ENCODE measurements around the gene RAB33B. TPM values are rescaled to one million over a fixed set of nuclear protein-coding genes. Genes with fewer than 3 reads are reported as not detected.

Gene RAB33B
- total and polyA plus RNA-seq, 2 of the 8 experiments (the other 6 are each of a cell fraction or from before 2014, with no cell fraction given), result 4.2 to 8.7 TPM

- 94% methylated on average over 2 of the region's 2 CpGs; no CpG with 5 or more reads in 1 of the 2 experiments for WGBS, 2 experiments (ENCODE audit: extremely low coverage in 1 of 2, insufficient coverage in 1 of 2, insufficient read length in 1 of 2, insufficient replicate concordance in 2 of 2, low coverage in 1 of 2, low lambda C conversion rate in 2 of 2, missing lambda C conversion rate in 1 of 2)
- H2AFZ ChIP-seq (ENCODE audit: low read length), result no peak overlapping the region
- no peak overlapping the region for H4K5ac ChIP-seq (ENCODE audit: insufficient read length, low read depth, low read length)
- TF ChIP-seq E2F6 (IDR thresholded peaks at IDR 0.05), result no peak
Observed at GRCh38 chr4:139450586-139450985, 3.3 kb upstream of the RAB33B start.

More at GRCh38 chr4:139450586-139450985, 3.3 kb upstream of the RAB33B start:
- Histone ChIP-seq H2BK120ac (replicated peaks; ENCODE audit: low read depth, low read length) (no peak overlapping the region), H3K9ac (replicated peaks in 1 of 4; ENCODE audit: extremely low read depth in 1 of 4, low read depth in 3 of 4, low read length in 3 of 4) (no peak overlapping the region), H3K27ac (ENCODE audit: low read depth, low read length) (no peak overlapping the region), H3K23me2 (ENCODE audit: low read depth, low read length) (peaks cover 8% of the 10 kb centered on the region), H3K4me2 (ENCODE audit: insufficient read depth in 1 of 2, low read depth in 2 of 2, low read length in 2 of 2) (no peak overlapping the region), H4K20me1 (replicated peaks in 1 of 2; ENCODE audit: control insufficient read depth in 1 of 2, insufficient read depth in 2 of 2, low read length in 2 of 2) (peaks cover 0 to 1% of the 10 kb centered on the region in 2 experiments), H3K14ac (ENCODE audit: insufficient read length) (no peak overlapping the region), H3K23ac (ENCODE audit: insufficient read length) (no peak overlapping the region), H3K27me3 (replicated peaks in 1 of 4; ENCODE audit: control insufficient read depth in 3 of 4, extremely low read depth in 1 of 4, insufficient read depth in 3 of 4, low read length in 3 of 4) (no peaks in the 10 kb centered on the region), H4K91ac (replicated peaks; ENCODE audit: insufficient read length, low read length) (no peak overlapping the region), H2BK20ac (ENCODE audit: low read length) (no peak overlapping the region), H3K9me3 (ENCODE audit: insufficient read depth in 2 of 2, low read depth in 1 of 2, low read length in 1 of 2) (no peaks in the 10 kb centered on the region), H2BK15ac (ENCODE audit: low read length) (no peak overlapping the region), H3K4ac (replicated peaks; ENCODE audit: insufficient read length, low read depth, low read length) (no peak overlapping the region), H3K36me3 (ENCODE audit: control insufficient read depth in 2 of 4, insufficient read depth in 4 of 4, low read length in 3 of 4) (no peaks in the 10 kb centered on the region), H3K56ac (replicated peaks; ENCODE audit: insufficient read length, low read depth, low read length) (no peak overlapping the region), H3K79me1 (ENCODE audit: low read depth, low read length) (no peaks in the 10 kb centered on the region; the same call in 1 of the 2 replicates), H3K4me3 (ENCODE audit: extremely low read depth in 1 of 4, insufficient read depth in 2 of 4, low read depth in 3 of 4, low read length in 4 of 4) (no peak overlapping the region), H3K79me2 (ENCODE audit: control insufficient read depth in 1 of 2, insufficient read depth in 2 of 2, low read length in 2 of 2) (peaks cover 3 to 21% of the 10 kb centered on the region in 2 experiments; a peak in 3 of 4 replicates), H2BK12ac (ENCODE audit: low read depth, low read length) (no peak overlapping the region), H2AK5ac (ENCODE audit: low read depth, low read length) (no peak overlapping the region), H2BK5ac (ENCODE audit: low read depth, low read length) (no peak overlapping the region), H3K4me1 (replicated peaks in 1 of 4; ENCODE audit: control insufficient read depth in 3 of 4, insufficient read depth in 4 of 4, low read length in 3 of 4) (peaks cover 0 to 11% (median 2%) of the 10 kb centered on the region in 4 experiments; a peak in 5 of 7 replicates), H3K18ac (ENCODE audit: extremely low read depth, low read length) (no peak overlapping the region), H4K8ac (ENCODE audit: extremely low read depth, insufficient read depth, low read length) (no peak overlapping the region)
- CTCF ChIA-PET (ENCODE audit: partially characterized antibody), result interaction anchor here (0.7 to 1.1 kb wide), 2 partner anchors 36 to 200 kb away, joined by 3 read pairs; no protein-coding TSS in a partner anchor
- FAIRE-seq (no peak), DNase-seq (ENCODE audit: low read depth in 1 of 2, low spot score in 2 of 2) (no peak)
- POLR2A ChIA-PET (ENCODE audit: partially characterized antibody), result interaction anchor here (0.6 kb wide), 1 partner anchor 24 kb away, joined by 3 read pairs; no protein-coding TSS in a partner anchor
